Measurements from ENCODE around the gene ADAMTS16. TPM values are rescaled to one million over a fixed set of nuclear protein-coding genes. Genes with fewer than 3 reads are reported as not detected.

The ADAMTS16 gene
- total RNA-seq, 1 experiment from 2014 or later, result 0.28 TPM

GRCh38 chr5:5289537-5289936 lies 149.4 kb downstream of the ADAMTS16 start:
- Histone ChIP-seq H3K4me1 (ENCODE audit: insufficient read depth, low read length, poor library complexity, severe bottlenecking) (no peaks in the 10 kb centered on the region), H3K36me3 (ENCODE audit: insufficient read depth, low read length, poor library complexity, severe bottlenecking) (no peaks in the 10 kb centered on the region), H3K27ac (ENCODE audit: low read depth, low read length, poor library complexity, severe bottlenecking) (no peak overlapping the region), H3K27me3 (replicated peaks; ENCODE audit: insufficient read depth, low read depth, low read length, poor library complexity) (no peaks in the 10 kb centered on the region), H3K9me3 (ENCODE audit: low read depth, low read length, poor library complexity, severe bottlenecking) (no peaks in the 10 kb centered on the region), H3K4me3 (ENCODE audit: low read depth, low read length, poor library complexity, severe bottlenecking) (no peak overlapping the region)
- CTCF ChIA-PET, result no interaction called here
- BruUV-seq (replicated peaks), result no TSS peak
- TF ChIP-seq, protein P1, sequence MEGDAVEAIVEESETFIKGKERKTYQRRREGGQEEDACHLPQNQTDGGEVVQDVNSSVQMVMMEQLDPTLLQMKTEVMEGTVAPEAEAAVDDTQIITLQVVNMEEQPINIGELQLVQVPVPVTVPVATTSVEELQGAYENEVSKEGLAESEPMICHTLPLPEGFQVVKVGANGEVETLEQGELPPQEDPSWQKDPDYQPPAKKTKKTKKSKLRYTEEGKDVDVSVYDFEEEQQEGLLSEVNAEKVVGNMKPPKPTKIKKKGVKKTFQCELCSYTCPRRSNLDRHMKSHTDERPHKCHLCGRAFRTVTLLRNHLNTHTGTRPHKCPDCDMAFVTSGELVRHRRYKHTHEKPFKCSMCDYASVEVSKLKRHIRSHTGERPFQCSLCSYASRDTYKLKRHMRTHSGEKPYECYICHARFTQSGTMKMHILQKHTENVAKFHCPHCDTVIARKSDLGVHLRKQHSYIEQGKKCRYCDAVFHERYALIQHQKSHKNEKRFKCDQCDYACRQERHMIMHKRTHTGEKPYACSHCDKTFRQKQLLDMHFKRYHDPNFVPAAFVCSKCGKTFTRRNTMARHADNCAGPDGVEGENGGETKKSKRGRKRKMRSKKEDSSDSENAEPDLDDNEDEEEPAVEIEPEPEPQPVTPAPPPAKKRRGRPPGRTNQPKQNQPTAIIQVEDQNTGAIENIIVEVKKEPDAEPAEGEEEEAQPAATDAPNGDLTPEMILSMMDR (conservative IDR thresholded peaks at IDR 0.05; ENCODE audit: low read depth, low read length), result no peak
- TF ChIP-seq EZH2 (IDR thresholded peaks at IDR 0.05; ENCODE audit: borderline replicate concordance, low read depth, low read length, poor library complexity, severe bottlenecking), result no peak
- DNase-seq (ENCODE audit: low spot score), result no peak
- POLR2A ChIA-PET (ENCODE audit: low non-redundant PET), result no interaction called here
- intact Hi-C loops (cut with micrococcal nuclease; ENCODE audit: unreplicated experiment), result no loop called here

DNA sequence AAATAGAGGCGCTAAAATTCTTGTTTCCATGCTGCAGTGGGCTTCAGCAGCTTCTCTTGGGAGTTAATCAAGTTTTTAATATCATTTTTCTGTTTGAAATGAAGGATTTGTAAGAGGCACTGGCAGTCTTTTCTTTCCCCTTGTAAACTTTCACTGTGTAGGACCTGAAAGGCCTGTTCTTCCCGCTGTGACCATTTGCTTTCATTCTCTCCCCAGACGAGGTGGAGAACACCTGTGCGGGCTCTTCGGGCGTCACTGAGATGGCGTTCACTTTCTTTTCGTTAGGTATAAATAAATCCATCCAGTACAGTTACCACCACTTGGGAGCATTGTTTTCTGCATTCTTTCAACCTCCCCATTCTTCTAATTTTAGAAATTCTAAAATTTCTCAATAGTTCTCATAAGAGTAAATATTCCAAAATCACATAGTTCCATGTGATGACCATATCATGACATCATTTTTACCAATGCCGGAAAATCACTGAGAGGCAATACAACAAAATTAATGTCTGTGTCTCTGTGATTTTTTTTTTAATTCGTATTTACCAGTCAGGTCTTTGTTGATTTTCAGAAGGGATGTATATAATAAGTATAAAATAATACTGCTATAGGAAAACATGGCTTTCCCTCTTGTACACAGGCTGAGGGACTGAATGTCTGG lies 150.7 kb downstream of the ADAMTS16 start:
- no peaks in the 10 kb centered on the region for H3K9me3 ChIP-seq (ENCODE audit: low read depth, low read length, poor library complexity, severe bottlenecking)
- TF ChIP-seq EZH2 (IDR thresholded peaks at IDR 0.05; ENCODE audit: borderline replicate concordance, low read depth, low read length, poor library complexity, severe bottlenecking), result no peak
- TF ChIP-seq, protein P1 (conservative IDR thresholded peaks at IDR 0.05; ENCODE audit: low read depth, low read length), result no peak
- no peaks in the 10 kb centered on the region for H3K27me3 ChIP-seq (replicated peaks; ENCODE audit: insufficient read depth, low read depth, low read length, poor library complexity)
- intact Hi-C loops (cut with micrococcal nuclease; ENCODE audit: unreplicated experiment), result no loop called here
- no peaks in the 10 kb centered on the region for H3K4me1 ChIP-seq (ENCODE audit: insufficient read depth, low read length, poor library complexity, severe bottlenecking)
- ChIA-PET CTCF (no interaction called here), POLR2A (ENCODE audit: low non-redundant PET) (no interaction called here)
- H3K36me3 ChIP-seq (ENCODE audit: insufficient read depth, low read length, poor library complexity, severe bottlenecking), result no peaks in the 10 kb centered on the region
- no peak overlapping the region for H3K4me3 ChIP-seq (ENCODE audit: low read depth, low read length, poor library complexity, severe bottlenecking)
- BruUV-seq (replicated peaks), result no TSS peak
- no peak overlapping the region for H3K27ac ChIP-seq (ENCODE audit: low read depth, low read length, poor library complexity, severe bottlenecking)
- no peak for DNase-seq (ENCODE audit: low spot score)

DNA sequence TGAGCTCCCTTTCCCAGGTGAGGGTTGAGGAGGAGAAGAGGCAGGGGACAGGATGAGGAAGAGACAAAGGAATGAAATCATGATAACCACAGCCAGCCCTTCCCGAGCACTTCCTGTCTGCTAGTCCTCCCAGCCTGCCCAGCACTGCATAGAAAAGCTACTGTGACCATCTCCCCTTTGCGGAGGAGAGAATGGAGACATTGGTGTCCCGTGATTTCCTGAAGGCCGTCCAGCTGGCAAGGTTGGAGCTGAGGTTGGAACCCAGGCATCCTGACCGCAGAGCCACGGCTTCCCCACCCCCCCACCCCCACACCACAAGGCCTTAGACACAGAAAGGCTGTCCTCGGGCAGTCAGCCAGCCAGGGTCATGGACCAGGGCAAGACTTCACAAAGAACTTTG lies 151.2 kb downstream of the ADAMTS16 start:
- no peak overlapping the region for H3K4me3 ChIP-seq (ENCODE audit: low read depth, low read length, poor library complexity, severe bottlenecking)
- ChIA-PET POLR2A (ENCODE audit: low non-redundant PET) (no interaction called here), CTCF (no interaction called here)
- DNase-seq (ENCODE audit: low spot score), result no peak
- H3K4me1 ChIP-seq (ENCODE audit: insufficient read depth, low read length, poor library complexity, severe bottlenecking), result no peaks in the 10 kb centered on the region
- no peaks in the 10 kb centered on the region for H3K36me3 ChIP-seq (ENCODE audit: insufficient read depth, low read length, poor library complexity, severe bottlenecking)
- BruUV-seq (replicated peaks), result no TSS peak
- intact Hi-C loops (cut with micrococcal nuclease; ENCODE audit: unreplicated experiment), result no loop called here
- no peaks in the 10 kb centered on the region for H3K9me3 ChIP-seq (ENCODE audit: low read depth, low read length, poor library complexity, severe bottlenecking)
- TF ChIP-seq EZH2 (IDR thresholded peaks at IDR 0.05; ENCODE audit: borderline replicate concordance, low read depth, low read length, poor library complexity, severe bottlenecking), result no peak
- TF ChIP-seq, protein P1 (conservative IDR thresholded peaks at IDR 0.05; ENCODE audit: low read depth, low read length), result no peak
- H3K27me3 ChIP-seq (replicated peaks; ENCODE audit: insufficient read depth, low read depth, low read length, poor library complexity), result no peaks in the 10 kb centered on the region
- H3K27ac ChIP-seq (ENCODE audit: low read depth, low read length, poor library complexity, severe bottlenecking), result no peak overlapping the region
